Stimulated activated CD4-positive, alpha-beta T cell treated with anti-CD3 and anti-CD28 coated beads, Interleukin-1b, Interleukin-23, amount 100 ng/mL, for 24 hours (primary cell): ENCODE data around the gene CTNNA2.

ENCODE experiments used
- DNase-seq, 4 experiments: peaks; one replicate each; pipeline ENCODE4 v3.0.0-alpha.2; 2020; ENCODE audit warnings: low read depth in 4 of 4, low spot score in 1 of 4

CTNNA2 gene

DNA sequence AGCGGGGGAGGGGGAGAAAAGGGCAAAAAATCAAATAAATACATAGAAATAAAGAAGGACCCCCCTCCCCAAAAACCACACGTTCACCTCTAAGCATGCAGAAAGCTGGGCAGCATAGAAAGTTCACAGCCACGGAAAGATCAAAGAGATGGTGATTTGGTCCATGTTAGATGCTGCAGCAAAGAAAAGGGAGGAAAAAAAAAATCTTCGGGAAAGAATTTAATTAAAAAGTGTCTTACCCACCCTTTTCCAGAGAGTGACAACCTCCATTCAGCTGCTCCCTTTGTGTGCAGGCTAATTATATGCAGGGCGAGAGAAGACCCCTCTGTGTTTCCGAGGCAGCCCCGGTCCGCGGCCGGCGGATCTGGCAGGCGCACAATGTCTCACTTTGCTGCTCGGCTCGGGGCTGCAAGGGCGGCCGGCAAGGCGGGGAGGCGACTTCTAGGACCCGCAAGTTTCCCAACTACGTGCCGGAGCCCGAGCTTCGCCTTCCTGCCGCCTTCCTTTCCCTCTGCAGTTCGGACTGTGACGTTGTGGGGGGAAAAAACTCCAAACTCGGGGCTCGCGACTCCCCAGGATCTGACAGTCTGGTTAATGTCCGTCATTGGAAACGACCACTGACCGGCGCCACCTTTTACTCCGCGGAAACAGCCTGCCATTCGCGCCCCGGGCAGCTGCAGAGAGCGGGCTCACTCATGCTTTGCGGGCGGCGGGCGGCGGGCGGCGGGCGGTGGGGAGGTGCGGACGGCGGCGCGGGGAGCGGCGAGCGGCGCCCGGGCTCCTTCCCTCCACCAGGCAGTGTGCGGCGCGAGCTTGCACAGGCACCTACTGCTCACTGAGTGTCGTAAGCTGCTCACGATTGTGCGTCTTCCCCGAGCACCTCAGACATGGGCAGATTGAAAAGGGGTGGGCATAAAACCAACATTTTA is 791.3 kb downstream of the CTNNA2 start, which contains the start of gene LRRTM1:
TSS of gene LRRTM1 (minus strand) at position 844 of the 929 bp plus-strand sequence. CDS start 933 bp downstream, outside the sequence.
- DNase-seq: no peak

DNA sequence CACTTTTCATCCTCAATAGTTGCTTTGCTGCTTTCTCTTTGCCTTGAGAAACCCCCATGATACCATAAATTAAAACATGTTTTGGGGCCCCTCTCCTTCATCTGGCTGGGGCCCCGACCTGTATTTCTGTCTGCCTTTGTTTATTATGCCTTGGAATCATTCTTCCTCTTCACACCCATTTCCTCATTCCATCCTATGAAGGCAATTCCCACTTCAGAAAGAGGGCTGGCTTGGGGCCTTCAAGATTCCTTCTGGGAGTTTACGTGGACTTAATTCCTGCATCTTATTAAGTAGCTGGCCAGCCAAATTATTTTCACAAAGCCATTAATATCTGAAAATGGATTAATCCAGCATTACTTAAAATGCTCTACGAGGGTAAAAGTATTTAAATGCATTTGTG is 798.5 kb downstream of the CTNNA2 start:
- no peak for DNase-seq

DNA sequence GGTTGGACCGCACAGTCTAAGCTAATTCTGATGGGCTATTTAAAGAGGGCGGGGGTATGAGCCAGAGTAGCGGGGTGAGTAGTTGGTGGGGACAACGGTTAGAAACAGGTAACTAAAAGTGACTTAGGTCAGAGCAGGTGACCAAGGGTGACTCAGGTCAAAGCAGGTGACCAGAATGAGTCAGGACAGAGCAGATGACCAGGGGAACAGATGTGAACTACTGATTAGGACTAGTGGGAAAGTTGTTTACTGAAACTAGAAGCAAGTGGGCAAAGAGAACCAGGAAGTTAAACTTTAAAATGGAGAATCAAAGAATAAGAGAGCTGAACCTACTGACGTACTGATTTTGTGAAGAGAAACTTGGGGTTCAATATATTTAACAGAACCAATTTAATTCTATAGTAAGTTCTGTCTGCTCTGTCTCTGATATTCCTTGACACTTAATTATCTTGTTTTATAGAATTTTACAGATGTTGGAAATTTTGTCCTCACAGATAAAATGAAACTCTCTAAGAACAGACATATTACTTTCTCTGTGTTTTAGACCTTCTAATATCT is 799.5 kb downstream of the CTNNA2 start:
- DNase-seq: no peak

DNA sequence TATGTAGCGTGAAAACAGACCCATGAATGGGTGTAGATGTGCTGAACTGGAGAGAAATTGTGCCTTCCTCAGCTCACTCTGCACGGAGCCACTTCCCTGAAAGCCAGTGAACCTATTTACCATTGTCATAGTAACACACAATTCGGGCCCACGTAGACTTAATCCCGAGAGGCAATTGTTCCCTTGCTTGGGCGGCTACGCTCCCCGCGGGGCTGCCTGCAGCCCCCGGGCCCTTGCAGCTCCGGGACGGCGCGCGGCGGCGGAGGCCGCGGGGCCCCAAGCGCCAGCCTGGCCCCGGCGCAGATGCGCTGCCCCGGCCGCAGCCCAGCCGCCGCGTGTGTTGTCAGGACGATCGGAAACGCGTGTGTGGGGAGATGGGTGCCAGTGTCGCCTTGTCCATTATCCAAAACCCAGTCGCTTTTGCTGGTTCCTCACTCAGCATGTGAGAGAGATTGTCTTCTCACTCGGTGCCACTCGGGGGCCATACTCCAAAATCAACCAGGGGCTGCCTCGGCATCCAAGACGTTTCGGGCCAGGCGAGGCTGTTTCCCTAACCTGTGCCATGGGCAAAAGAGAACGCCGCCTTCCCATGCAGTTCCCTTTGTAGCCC is 809.6 kb downstream of the CTNNA2 start:
- no peak for DNase-seq

DNA sequence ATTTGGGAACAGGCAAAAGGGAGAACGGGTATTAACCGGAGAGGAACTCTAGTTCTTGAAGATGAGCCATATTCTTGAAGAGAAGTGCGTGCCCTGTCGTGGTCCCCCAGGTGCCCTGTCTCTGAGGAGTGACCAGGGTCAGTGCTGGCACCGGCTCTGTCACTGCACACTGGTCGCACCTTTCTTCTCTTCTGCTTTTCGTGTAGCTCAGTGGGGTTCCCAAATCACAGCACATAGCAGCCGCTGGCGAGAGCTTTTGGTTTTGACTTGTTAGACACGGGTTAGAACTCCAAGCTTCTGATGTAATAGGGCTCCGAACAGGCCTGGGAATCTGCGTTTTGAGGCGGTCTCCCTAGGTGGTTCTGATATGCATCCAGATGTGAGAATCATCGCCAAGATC is 810.1 kb downstream of the CTNNA2 start:
- DNase-seq: no peak

DNA sequence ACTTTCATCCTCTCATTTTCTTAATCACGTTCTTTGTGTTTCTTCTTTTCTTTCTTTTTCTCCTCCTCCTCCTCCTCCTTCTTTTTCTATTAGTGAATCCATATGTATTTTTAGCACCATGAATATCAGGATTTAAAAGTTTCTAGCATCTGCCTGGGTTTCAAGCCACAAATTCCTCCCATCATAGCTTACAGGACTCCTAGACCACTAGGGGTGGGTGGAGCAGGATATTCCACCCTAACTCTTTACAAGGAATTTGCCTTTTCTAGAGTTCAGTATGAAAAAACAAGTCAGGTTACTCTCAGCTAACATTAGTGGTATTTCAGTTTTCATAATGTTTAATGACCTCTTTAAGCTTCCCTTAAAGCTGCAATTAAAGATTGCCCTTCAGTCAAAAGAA is 810.8 kb downstream of the CTNNA2 start:
- DNase-seq: no peak

DNA sequence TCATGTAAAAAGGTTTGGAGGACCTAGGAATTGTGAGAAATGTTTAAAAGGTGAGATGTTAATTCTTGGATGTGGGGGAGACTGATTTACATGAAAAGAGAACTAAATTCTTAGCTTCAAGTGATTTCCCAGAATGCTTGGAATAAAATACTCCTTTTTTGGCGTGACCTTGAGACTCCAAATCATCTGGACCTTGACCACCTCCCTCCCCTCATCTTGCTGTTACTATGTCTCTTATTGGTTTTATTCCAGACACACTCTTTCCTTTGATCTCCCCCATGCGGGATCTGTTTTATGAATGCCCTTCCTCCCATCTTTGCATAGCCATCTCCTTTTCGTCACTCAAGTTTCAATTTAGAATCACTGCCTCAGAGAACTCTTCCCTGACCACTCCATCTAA is 811.7 kb downstream of the CTNNA2 start:
- no peak for DNase-seq

DNA sequence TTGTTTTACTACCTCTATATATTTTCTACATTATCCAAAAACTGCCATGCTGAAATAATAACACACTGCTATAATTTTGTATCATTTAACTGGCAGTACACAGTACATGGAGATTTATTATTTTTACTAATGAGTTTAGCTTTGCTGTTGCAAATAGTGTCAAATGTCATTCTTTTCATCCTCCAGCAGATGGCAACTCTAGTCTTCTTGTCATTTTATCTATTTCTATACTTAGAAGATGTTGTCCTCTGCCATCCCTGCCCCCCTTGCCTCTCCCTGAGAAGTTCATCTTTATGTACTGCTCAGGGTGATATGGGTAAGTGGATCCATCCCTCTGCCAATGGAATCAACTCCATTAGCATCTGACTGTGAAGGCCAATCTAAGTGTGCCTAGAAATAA is 813.4 kb downstream of the CTNNA2 start:
- DNase-seq: no peak

DNA sequence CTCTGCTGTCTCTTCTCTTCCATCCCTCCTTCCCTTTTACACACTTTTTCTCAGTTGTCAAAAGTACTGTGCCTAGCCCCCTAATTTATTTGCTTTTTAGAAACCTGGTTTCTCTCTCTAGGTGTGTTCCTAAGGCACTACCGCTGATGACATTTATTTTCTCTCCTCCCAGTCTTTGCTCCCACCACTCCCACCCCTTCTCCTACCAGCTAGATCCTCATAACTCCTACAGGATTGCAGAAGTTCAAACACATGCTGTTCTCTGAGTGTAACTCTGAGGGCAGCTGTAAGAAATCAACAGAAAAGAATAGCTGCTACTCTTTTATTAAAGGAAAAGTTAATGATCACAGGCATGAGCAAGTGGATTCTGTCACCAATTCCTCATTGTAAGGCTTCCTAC is 814.0 kb downstream of the CTNNA2 start:
- no peak for DNase-seq

DNA sequence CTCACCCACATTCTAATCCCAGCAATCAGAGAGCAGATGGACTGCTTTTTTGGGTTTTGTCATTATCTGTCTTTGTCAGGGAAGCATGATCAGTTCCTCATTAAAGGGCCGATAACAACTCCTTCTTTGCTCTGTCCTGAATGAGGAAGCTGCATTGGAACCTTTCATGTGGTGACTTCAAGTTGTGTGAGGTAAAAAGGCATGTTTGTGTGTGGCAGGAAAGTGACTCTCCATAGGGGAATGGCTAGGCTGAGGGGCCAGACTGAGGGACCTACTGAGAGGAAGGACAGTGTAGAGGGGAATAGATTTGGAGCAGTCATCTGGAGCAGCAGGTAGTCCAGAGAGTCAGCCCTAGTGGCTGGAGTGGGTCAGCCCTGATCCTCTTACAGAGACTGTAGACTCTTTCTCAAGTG is 815.3 kb downstream of the CTNNA2 start:
- no peak for DNase-seq

DNA sequence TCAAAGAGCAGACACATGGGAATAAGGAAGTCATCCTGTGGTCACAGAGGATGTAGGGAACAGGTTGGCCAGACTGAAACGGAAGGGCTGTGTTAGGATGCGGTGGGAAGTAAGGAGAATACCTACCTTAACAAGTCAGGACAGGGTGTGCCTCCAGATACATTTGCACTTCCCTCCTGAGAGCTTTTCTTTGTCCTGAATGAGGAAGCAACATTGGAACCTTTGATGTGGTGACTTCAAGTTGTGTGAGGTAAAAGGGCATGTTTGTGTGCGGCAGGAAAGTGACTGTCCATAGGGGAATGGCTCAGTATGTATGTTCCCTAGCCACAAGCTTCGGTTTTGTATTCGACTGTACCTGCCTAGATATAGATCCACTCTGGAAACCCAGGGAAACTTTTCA is 816.6 kb downstream of the CTNNA2 start:
- DNase-seq: no peak

DNA sequence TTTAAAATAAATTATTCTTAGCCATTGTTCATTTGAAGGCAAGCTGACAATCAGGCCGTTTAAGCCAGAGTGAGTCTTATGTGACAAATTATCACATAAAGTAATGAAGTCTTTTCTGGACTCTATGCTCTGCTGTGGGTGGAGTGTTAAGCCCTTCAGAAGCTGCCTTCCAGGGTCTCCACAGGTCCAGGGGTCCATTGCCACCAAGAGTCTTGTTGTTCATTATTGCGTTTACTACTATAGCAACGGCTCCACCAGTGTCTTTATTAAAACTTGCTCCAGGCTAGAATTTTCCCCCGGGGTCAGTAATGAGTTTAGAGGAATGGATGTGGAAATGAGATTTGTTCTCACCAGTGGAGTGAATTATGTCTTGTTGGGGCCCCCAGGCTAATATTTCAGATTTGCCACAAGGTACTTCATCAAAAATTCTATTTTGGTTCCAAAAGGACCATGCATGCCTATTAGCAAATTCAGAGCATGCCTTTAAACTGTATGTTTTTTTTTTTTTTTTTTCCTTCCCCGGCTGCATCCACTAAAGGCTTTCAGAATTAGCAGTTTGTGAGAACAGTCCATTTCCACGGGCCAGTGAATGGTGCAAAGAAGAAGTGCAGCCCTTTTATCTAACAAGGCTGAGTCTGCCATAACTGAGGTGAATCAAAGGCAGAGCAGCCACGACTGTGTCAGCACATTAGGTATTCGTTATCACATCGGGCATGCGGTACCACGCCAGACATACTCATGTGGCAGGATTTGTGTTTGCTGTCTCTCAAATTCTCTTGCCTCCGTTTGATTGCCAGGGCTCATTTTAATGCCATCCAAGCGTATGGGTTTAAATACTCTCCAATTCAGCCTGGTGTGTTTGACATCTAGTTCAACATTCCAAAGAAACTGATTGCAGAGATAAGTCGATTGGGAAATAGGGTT is 817.9 kb downstream of the CTNNA2 start:
- DNase-seq: no peak

DNA sequence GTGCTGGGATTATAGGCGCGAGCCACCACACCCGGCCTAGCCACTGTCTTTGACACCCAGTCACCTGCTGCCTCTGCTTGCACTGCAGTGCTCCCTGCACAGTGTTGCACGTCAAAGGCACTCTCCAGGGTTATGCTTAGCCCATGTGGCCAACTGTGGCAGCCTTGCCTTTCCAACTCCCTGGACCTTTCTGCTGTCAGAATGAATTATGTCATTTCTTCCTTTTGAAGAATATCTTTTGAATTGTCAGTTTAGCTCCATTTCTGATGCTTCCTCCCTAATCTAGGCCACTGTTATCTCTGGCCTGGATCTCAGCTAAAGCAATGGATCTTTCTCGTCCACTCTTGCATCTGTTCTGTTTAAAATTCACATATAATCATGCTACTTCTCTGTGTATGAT is 821.0 kb downstream of the CTNNA2 start:
- DNase-seq: no peak

DNA sequence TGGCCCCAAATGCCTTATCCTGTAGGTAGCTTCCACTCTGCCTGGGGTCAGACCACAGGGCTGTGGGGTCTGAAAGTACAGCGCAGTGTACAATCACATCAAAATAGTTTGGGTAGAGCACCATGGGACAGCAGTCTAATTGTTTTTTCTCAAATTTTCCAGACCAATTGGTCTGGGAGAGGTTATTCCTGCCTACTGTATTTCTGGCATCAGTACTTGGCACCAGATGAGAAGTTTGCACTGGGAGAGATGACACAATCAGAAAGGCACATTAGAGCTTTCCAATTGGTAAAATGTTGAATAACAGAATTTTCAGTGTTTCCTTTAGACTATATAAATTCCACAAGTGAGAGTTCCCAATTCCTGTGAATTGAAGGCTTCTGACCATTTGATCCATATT is 822.6 kb downstream of the CTNNA2 start:
- DNase-seq: no peak

DNA sequence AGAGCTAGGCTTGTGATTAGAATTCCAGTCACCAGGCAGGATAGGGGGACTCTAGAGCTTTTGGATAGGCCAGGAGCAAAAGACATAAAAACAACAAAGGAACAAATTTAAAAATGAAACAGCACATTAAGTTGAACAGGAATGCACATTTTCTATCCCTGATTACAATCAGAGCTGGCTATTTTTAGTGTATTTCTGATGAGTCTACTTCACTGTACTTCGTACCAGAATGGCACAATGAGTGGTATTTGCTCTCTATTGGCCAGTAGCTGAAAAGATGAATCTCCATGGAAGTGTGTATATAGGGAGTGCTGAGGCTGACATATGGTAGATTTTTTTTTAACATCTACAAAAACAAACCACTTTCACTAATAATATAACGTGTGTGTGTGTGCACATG is 825.9 kb downstream of the CTNNA2 start:
- no peak for DNase-seq

DNA sequence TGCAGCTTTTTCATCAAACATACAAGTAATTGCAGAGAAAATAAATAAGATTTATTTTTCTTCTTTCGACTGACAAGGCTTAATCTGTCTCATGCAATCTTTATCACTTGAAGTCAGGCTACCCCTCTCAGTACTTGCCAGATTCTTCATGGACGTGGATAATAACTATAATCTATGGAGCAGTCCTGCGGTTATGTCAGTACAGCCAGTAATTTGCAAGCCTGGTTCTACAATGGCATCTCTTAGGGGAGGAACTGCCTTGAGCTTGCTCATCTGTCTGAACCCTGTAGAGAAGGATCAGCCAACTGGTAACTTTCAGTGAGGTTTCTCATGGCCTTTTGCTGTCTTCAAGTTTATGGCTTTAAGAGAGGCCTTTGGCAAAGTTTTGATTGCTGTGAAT is 827.2 kb downstream of the CTNNA2 start:
- no peak for DNase-seq

DNA sequence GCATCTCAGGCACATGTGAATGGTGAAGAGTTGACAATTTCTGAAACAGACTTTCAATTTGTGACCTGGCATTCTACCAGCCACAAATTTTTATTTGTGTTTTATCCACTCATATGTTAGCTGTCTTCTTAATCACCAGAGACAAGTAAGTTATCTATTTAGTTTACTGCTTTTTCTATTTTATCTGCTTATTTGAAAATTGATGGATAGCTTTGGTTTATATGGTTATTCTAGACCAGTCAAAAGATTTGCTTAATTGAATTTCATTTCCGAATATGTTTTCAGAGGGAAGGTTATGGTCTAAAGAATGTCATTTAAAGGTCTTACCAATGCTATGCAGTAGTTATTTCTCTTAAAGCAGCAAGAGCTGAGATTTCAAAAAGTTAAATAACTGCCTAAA is 835.2 kb downstream of the CTNNA2 start:
- no peak for DNase-seq

DNA sequence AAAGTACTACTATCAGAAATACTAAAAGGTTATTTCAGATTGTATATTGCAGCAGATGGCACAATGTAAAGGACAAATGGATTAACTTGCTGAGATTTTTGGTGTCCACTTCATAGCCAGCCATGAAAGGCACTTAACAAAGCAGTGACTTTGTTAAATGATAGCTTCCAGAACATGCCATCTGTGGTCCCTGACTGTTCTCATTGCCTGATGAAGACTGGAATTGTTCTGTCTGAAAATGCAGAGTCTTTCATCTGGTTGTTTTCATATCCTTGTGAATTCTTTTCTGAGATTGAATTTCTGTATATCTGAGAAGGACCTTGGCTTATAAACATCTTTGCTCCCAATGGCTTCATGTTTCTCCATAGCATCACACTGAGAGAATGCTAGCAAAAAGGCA is 836.1 kb downstream of the CTNNA2 start:
- DNase-seq: no peak

DNA sequence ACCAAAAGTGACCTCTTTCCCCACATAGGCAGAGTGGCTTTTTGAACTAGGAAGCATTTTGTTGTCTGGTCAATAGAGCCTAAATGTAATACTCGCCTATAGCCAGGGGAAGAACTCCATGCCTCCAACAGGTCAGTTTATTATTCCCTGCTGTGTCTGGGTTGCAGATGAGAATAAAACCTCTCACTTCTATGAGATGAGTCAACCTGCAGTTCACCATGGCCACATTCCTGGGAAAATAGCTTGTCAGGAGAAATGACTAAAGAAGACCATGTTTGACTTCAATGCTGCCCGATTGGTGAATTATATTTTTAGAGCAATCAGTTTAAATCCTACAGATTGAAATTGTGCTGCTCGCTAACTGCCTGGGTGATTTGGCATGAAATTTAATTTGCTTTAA is 838.4 kb downstream of the CTNNA2 start:
- DNase-seq: no peak

DNA sequence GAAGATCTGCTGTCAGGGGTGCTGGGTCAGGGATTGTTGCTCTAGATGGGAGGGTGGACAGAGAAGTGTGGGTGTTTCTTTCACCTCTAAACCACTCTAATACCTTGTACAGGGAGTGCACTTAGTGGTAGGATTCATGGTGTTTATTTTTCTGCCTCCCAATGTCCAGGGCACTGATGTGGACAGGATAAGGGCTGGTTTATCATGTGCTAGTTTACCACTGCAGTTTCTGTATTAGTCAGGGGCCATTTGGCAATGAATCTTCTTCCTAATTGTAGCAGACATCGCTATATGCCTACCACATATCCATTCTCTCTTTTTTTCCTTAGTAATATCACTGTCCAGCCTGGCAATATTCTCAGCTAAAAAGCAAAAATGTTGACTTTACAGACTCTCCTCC is 842.0 kb downstream of the CTNNA2 start:
- DNase-seq: no peak

DNA sequence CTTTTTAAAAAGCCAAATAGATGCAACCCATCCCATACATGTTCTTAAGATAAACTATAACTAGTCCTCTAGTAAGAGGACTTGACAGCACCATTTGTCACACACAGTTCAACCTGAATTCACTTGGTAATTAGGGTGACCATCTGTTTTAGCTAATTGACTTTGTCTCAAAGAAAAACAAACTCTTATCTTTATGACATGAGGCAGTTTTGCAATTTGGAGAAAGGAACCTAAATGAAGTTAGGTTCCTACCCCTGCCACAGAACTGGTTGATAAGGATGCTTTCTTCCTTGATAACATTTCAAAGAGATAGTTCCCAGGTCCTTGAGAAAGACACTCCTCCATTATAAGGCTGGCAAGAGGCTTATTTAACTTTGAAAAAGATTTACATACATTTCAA is 849.1 kb downstream of the CTNNA2 start:
- no peak for DNase-seq
